ENCODE data around the gene TPSD1.
"Not testable (repeated sequence)": the region's sequence is repeated elsewhere in the genome, so short reads cannot be mapped to it uniquely, and the experiment has no call there.

TPSD1 gene

DNA sequence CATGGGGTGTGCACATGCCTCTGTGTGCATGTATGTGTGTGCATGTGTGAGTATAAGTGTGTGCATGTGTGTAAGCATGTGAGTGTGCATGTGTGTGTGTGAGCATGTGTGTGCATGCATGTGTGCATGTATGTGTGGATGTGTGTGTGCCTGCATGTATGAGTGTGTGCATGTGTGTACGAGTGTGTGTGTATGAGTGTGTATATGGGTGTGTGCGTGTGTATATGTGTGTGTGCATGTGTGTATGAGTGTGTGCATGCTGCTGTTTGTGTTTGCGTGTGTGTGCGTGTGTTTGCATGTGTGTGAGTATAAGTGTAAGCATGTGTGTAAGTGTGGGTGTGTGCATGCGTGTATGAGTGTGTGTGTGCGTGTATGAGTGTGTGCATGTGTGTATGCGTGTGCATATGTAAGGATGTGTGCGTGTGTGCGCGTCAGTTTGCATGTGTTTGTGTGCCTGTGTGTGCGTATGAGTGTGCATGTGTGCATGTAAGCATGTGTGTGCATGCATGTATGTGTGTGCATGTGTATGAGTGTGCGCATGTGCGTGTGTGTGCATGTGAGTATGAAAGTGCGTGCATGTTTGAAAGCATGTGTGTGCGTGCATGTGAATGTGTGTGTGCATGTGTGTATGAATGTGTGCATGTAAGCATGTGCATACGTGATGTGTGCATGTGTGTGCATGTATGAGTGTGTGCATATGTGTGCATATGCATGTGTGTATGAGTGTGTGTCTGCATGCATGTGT lies 8.6 kb downstream of the TPSD1 start:
- DNase-seq, result no peak

DNA sequence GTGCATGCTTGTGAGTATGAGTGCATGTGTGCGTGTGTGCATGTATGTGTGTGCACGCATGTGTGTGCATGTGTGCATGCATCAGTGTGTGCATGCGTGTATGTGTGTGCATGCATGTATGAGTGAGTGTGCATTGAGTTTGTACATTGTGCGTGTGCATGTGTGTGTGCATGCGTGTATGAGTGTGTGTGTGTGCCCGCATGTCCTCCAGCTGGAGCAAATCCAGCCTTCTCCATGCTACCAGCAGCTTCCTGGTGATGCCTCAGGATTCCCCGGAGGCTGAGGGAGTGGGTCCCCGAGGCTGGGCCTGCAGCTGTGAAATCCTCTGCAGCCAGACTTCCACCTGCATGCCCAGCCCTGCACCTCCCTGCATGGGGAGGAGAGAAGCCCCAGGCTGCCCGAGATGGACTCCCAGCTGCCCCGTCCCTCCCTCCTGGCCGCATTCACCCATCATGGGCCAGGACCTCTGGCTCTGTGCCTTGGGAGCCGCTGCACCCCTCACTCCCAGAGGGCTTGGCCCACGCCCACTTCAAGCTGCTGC lies 9.3 kb downstream of the TPSD1 start:
- no peak for DNase-seq

- DNase-seq, result no peak
Measured at GRCh38 chr16:1265826-1266225, 10.0 kb downstream of the TPSD1 start.

DNA sequence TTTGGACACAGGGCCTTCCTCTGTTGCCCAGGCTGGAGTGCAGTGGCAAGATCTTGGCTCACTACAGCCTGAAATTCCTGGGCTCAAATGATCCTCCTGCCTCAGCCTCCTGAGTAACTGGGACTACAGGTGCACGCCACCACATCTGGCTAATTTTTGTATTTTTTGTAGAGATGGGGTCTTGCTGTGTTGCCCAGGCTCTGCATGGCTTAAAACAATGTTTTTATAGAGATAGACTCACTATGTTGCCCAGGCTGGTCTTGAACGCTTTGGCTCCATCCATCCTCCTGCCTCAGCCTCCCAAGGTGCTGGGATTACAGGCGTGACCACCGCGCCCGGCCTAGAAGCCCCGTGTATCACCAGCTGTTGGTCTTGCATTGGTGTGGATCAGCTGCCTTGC lies 13.5 kb downstream of the TPSD1 start:
- DNase-seq, result not testable (repeated sequence)

DNA sequence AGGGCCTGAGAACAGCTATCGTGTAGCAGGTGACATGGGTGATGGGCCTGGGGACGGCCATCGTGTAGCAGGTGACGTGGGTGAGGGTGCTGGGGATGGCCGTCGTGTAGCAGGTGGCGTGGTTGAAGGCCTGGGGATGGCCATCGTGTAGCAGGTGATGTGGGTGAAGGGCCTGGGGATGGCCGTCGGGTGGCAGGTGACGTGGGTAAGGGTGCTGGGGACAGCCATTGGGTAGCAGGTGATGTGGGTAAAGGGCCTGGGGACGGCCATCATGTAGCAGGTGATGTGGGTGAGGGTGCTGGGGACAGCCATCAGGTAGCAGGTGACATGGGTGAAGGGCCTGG lies 15.5 kb downstream of the TPSD1 start:
- DNase-seq, result no peak

DNA sequence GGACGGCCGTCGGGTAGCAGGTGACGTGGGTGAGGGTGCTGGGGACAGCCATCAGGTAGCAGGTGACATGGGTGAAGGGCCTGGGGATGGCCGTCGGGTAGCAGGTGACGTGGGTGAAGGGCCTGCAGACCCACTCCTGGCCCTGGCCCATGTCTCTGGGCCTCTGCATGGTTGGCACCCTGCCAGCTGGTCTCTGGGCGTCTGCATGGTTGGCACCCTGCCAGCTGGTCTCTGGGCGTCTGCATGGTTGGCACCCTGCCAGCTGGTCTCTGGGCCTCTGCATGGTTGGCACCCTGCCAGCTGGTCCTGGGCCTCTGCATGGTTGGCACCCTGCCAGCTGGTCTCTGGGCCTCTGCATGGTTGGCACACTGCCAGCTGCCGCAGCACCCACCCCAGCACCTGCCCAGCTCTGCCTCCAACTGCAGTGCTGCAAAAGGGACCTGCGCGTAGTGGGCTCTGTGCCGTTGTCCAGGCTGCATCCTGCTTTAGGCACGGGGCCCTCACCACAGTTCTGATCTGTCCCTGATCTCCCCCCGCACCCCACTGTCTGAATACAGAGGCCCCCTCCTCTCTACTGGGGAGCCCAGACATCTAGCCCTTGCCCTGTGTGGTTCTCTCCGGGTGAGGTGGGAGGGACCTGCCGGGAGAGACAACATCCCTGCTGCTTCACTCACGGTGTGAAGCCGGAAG lies 16.0 kb downstream of the TPSD1 start:
- not testable (repeated sequence) for DNase-seq

DNA sequence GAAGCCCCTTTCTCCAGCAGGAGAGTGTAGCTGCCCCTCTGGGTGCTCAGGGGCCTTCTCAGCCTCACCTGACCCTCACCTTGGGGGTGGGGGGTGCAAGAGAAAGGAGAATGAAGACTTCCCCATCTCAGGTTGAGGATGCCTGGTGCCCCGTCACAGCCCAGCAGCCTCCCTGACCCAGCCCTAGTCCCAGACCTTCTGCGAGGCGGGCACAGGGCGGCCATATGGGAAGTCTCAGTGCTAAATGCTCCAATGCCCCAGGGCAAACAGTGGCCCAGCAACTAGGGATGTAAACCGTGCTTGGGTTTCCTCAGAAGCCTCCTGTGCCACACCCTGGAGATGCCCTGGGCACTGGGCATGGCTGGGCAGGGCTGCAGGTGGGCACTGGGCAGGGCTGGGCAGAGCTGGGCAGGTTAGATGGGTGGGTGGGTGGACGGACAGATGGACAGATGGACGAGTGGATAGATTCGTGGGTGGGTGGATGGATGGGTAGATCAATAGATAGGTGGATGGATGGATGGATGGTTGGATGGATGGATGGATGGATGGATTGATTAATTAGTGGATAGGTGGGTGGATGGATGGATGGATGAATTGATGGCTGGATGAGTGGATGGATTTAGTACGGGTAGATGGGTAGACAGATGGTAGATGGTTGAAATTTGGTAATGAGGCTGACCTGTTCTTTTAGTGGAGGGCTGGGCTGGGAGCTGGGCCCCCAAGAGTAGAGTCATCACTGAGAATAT lies 16.8 kb downstream of the TPSD1 start:
- no peak for DNase-seq

- DNase-seq, result no peak
Measured at GRCh38 chr16:1273816-1274215, 17.9 kb downstream of the TPSD1 start.

DNA sequence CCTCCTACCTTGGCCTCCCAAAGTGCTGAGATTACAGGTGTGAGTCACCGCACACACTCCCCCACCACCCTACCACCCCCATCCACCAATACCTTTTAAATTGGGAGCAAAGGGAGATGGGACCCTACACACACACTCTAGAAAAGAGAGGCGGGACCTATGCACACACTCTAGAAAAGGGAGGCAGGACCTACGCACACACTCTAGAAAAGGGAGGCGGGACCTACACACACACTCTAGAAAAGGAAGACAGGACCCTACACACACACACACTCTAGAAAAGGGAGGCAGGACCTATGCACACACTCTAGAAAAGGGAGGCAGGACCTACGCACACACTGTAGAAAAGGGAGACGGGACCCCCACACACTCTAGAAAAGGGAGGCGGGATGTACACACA lies 18.9 kb downstream of the TPSD1 start:
- DNase-seq, result no peak

DNA sequence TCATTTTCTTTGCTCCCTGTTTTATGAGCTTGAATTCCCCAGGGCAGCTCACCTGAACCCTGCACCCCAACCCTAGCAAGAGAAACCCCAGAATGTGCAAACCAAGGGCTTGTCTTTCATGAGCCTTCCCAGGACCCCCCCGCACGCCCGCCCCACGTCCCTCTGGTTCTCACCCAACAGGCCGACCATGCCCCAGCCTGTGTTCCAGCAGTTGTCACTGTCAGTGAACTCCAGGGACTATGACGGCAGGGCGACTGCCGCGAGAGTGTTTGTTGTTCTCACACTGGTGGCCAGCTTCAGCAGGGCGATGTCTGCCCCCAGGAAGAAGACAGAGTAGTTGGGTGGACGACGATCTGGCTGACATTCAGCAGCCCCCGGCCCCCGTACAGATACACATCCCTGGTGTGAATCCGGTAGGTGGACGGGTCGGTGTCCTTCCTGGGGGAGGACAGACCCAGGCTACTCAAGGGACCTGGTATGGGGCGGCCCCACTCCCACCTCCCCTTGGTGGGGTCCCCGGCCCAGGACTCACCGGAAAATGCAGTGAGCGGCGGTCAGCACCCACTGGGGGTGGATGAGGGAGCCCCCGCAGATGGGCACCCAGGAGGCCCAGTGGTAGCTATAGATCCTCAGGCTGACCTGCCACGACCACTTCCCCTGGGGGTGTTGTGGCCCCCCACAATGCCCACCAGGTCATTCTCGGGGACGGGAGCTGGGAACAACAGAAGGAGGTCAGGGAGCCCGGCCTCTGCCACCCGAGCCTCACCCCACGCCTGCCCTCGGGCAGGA lies 20.1 kb downstream of the TPSD1 start:
- no peak for DNase-seq

DNA sequence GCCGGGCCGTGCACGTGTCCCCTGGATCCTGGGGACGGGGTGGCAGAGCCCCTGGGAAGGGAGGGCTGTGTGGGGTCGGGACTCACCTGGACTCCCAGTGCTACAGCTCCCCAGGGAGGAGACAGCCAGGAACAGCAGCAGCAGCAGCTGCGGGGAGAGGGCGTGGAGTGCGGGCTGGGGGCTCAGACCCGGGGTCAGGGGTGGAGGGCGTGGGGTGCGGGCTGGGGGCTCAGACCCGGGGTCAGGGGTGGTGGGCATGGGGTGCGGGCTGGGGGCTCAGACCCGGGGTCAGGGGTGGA lies 20.7 kb downstream of the TPSD1 start:
- no peak for DNase-seq

GRCh38 chr16:1277151-1277598 lies 21.3 kb downstream of the TPSD1 start:
- DNase-seq, result no peak

DNA sequence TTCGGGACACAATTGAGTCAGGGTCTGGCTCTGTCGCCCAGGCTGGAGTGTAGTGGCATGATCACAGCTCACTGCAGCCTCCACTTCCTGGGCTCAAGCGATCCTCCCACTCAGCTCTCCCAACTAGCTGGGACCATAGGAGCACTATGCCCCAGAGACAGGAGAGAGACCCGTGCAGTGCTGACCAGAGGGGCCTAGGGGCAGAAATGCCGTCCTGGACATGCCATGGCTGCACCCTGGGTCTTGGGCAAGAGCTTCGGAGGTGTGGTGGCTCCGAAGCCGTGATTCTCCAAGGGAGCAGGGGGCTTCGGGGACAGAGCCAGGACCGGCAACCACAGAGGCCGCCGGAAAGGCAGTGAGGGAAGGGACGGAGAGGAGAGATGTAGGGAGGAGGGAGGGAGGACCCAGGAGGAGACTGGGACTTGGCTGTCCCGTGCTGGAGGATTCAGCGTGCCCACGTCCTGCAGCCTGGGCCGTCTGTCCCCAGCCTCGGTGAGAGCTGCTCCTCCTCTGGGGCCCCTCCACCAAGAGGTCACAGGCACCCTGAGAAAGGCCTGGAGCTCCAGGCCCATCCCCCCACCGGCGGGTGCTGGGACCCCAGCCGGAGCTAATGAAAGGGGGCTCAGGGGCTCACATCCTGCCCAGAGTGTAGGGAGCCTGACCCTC lies 21.9 kb downstream of the TPSD1 start:
- no peak for DNase-seq

- no peak for DNase-seq
Measured at GRCh38 chr16:1278477-1278876, 22.6 kb downstream of the TPSD1 start.

GRCh38 chr16:1279081-1279944 lies 23.4 kb downstream of the TPSD1 start:
- no peak for DNase-seq

GRCh38 chr16:1279945-1280589 lies 24.2 kb downstream of the TPSD1 start:
- no peak for DNase-seq

- no peak for DNase-seq
Measured at GRCh38 chr16:1280783-1281182, 24.9 kb downstream of the TPSD1 start.

- no peak for DNase-seq
Measured at GRCh38 chr16:1281517-1281916, 25.6 kb downstream of the TPSD1 start.

DNA sequence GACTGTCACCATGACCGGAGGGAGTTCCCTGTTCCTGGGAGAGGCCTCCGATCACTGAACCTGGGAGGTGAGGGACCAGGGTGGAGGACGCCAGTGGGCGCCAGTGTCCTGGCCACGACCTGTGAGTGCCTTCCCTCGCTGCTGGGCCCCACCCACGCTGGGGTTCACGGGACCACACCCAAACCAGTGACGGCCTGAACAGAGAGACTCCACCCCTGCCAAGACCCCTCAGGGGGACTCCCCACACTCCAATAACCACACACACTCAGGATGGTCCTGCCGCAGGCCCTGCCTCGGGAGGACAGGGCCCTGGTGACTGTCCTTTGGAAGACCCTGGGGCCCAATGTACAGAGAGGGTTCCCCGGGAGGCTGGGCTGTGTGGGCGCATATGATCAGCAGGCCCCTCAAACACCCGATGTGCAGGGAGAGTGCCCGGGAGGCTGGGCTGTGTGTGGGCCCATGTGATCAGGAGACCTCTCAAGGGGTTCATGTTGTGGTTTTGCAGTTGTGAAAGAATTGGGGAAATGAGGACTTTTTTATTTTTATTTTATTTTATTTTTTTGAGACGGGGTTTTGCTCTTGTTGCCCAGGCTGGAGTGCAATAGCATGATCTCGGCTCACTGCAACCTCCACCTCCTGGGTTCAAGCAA lies 26.6 kb downstream of the TPSD1 start:
- DNase-seq, result no peak

DNA sequence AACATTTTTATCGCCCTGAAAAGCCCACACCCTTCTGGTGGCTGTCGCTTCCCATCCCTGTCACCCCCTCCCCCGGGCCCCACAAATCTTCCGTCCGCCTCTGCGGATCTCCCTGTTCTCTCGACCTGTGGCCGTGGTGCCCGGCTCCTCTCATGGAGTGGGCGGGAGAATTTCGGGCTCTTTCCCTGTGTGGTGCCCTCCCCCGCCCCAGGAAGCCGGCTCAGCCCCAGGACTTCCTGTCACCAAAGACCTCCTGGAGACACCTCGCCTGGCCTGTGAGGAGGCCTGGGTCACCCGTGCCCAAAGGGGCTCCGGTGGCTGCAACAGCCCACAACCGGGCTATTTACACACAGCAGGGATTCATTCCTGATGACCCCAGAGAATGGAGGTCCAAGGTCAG lies 27.4 kb downstream of the TPSD1 start:
- DNase-seq, result no peak
